ENCODE data around the gene FCER2.

The FCER2 gene

GRCh38 chr19:7670150-7670783, 31.7 kb downstream of the FCER2 start:
- H3K27ac ChIP-seq, result no peak overlapping the region
- no peak overlapping the region for H3K4me3 ChIP-seq
- TF ChIP-seq CTCF (IDR thresholded peaks at IDR 0.05), result no peak
- no peak for DNase-seq (ENCODE audit: low spot score)

GRCh38 chr19:7669641-7670040, 32.3 kb downstream of the FCER2 start:
- TF ChIP-seq CTCF (IDR thresholded peaks at IDR 0.05), result no peak
- H3K4me3 ChIP-seq, result no peak overlapping the region
- DNase-seq (ENCODE audit: low spot score), result no peak
- H3K27ac ChIP-seq, result no peak overlapping the region

- Histone ChIP-seq H3K27ac (no peak within 1 kb of the TSS), H3K4me3 (no peak within 1 kb of the TSS)
- TF ChIP-seq CTCF (IDR thresholded peaks at IDR 0.05), result no peak
- no peak for DNase-seq (ENCODE audit: low spot score)
Measured at GRCh38 chr19:7668842-7669241, 33.1 kb downstream of the FCER2 start, which contains the start of gene RETN. Gene RETN, plus strand, starts transcription at chr19:7669049. Its CDS starts 278 bp downstream, at chr19:7669327.

- TF ChIP-seq CTCF (IDR thresholded peaks at IDR 0.05), result no peak
- Histone ChIP-seq H3K4me3 (no peak overlapping the region), H3K27ac (no peak overlapping the region)
- no peak for DNase-seq (ENCODE audit: low spot score)
Measured at GRCh38 chr19:7665076-7665475, 36.9 kb downstream of the FCER2 start.

- Histone ChIP-seq H3K4me3 (no peak overlapping the region), H3K27ac (no peak overlapping the region)
- no peak for TF ChIP-seq CTCF (IDR thresholded peaks at IDR 0.05)
- DNase-seq (ENCODE audit: low spot score), result no peak
Measured at GRCh38 chr19:7663706-7664105, 38.2 kb downstream of the FCER2 start.

GRCh38 chr19:7662657-7663056, 39.3 kb downstream of the FCER2 start:
- Histone ChIP-seq H3K27ac (no peak overlapping the region), H3K4me3 (no peak overlapping the region)
- no peak for DNase-seq (ENCODE audit: low spot score)
- TF ChIP-seq CTCF (IDR thresholded peaks at IDR 0.05), result no peak

GRCh38 chr19:7661744-7662538, 40.0 kb downstream of the FCER2 start:
- DNase-seq (ENCODE audit: low spot score), result no peak
- H3K4me3 ChIP-seq, result no peak overlapping the region
- no peak overlapping the region for H3K27ac ChIP-seq
- TF ChIP-seq CTCF (IDR thresholded peaks at IDR 0.05), result no peak
